Fibroblast of peridontal ligament (primary cell): Measurements from ENCODE around the gene ADAMTSL2.

ENCODE experiments used
- DNase-seq: peaks from one replicate; pipeline ENCODE4 v3.0.0-alpha.2; 2010; ENCODE audit errors: extremely low read depth

ADAMTSL2 gene

DNA sequence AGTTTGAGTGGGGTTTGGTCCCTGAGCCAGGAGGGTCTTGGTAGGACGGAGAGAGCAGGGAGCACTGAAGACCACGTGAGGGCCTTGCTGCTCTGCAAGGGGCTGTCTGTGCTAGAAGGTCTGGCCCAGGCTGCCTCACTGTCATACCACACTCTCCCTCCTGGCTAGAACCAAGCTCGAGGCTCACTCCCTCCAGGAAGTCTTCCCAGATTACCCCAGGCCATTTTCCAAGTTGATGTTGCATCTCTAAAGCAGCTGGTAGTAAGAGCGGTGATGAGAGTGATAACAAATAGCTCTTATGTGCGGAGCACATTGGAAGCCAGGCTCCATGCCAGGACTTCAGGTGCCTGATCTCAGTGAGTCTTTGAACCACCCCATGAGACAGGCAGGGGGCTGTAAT, 16.3 kb upstream of the ADAMTSL2 start:
- DNase-seq, result no peak

DNA sequence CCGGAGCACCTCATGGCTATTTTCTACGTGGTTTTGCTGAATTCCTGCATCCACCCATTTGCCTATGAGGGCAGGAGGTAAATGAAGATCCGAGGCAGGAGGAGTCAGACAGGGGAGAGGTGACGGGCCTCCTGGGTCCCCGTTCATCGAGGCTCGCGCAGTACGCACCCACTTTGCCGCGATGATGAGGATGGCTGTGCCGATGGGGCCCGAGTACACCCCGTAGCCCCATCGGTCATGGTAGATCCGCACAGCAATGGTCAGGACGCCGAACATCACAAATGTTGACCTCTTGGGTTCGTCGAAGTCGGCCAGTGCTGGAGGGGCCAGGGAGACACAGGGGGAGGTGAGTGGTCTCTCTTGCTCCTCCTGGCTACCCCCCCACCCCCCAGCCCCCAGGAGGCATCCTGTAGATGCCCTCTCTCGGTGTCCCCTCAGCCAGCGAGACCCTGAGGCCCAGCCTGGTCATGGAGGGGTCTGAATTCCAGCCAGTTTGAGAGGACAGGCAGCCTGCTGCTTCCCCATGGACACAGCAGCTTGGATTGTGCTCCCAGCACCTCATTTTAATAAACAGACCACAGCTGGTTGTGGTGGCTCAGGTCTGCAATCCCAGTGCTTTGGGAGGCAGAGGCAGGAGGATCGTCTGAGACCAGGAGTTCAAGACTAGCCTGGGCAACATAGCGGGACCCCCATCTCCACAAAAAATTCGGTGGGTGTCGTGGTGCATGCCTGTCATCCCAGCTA, 15.6 kb upstream of the ADAMTSL2 start:
- DNase-seq, result no peak

DNA sequence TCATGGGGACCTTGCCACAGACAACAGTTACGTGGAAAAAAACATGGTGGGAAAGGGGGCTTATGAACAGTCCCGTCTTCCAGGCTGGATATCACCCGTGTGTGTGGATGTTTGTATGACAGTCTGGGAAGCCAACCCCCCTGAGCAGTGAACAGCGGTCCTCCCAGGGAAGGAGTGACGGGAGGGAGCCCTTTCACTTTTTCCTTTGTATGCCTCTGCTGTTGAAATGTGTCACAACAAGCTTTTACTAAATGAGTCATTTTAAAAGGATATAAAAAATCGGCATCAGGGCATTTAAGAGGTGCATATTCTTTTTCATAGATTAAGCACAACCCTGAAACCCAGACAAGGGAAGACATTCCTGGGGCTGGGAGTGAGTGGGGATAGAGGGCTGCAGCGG, 14.8 kb upstream of the ADAMTSL2 start:
- DNase-seq, result no peak

DNA sequence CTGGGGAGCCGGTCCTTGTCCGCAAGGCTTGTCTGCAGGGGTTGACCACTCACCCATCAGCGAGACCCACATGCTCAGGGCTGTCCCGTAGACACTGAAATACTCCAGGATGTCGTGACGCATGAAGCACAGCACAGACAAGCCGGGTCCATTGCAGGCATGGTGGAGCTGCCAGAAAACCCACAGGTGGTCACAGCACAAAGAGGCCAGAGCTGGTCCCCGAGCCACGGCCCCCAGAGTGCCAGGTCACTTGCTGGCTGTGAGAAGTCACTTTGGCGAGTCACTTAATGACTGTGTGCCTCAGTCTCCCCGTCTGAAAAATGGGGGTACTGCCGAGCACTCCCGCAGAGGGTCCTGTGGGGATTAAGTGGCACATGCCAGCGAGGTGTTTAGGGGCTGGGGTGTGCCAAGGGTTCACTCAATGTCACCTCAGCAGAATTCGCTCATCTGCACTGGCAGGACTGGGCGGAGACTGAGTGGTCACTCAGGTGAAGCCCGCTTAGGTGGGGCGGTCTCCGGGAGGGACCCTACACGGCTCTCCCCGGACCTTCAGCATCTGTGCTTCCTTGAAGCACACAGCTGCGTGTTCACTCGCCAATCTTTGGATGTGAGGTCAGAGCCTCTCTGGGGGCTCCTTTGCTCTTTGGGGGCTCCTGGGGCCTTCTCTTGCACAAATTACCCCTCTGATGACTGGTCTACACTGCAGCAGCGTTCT, 14.2 kb upstream of the ADAMTSL2 start:
- no peak for DNase-seq

DNA sequence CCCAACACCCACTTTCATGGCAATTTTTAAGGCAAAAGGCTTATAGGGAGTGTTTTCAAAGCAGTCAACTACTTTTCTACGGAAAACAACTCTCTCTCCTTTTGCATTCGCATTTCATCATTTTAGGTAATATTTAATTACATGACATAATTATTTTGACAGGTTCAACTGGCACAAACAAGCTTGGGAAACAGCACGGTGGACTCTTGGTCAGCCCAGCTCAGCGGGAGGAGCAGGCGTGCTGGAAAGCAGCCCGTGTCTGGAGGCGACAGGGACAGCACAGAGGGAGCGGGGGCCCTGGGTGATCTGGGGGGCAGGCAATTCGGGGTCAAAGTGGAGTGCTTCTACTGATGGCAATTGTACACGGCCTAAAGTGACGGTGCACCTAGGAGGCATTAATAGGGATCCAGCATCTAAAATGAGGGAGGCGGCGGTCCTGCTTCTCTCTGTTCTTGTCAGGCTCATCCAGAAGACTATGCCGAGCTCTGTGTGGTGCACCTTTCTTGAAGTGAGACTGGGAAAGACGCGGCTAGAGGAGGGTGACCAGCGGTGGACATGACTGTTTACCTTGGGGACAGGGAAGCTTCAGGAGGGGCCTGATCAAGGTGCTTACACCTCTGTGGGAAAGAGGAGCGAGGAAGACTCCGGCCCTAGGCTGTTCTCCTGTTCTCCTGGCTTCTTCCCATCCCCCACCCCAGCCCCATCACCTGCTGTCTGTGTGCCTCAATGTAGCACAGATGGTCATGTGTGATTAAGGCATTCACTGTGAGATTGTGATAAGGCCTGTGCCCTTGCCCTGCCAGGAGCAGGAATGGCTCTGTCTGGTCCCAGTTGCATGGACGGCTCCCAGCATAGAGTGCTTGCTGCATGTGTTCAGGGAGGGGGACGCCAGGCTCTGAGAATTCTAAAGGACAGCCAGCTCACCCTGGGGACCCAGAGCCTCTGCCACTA, 13.1 kb upstream of the ADAMTSL2 start:
- no peak for DNase-seq

DNA sequence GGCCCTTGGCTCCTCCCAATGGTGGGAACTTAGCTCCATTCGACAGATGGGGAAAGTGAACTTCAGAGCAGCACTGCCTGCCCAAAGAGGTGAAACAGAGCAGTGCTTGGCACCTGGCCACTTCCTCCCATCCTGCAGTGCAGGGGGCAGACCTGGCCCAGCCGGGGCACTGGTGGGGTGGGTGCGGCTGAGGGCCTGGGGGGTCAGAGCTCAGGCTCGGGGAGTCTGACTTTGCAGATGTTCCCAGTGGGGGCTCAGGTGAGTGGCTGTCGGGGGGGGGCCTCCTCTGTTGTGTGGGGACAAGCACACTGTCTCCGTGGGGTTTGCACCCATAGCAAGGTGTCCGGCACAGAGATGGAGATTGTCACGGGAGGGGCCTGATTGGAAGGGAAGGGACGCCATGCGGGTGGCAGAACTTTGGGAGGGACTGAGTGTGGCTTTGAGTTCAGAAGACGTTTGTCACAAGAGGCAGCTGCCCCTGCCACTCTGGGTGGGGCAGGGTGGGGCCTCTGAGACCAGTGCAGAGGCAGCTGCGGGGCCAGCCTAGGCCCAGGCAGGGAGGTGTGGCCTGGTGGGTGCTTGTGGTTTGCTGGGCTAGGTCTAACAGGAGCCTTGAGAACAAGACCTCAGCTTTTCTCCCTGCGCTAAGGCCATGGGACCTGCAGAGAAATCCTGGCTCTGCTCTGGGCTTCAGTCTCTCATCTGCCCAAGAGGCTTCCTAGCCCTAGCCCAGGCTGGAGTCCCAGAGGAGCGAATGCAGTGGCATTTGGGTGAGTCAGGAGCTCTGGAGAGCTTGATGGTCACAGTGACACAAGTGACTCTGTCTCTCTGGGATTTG, 12.2 kb upstream of the ADAMTSL2 start:
- no peak for DNase-seq

DNA sequence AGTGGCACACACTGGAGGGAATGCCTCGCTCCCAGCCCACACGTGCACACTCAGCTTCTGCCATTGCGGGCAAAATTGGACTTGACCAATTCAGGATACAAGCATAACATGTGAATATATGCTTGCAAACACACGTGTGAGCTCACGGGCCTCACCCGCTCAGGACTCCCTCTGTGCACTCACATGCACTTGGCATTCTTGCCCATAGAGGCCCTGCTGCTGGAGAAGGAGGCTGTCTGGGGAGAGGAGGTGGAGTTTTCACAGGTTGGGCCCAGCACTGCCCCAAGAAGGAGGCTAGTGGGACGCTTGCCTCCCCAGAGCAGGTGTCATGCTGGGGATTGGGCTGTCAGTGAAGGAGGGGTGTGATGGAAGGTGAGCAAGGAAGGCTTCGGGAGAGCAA, 11.4 kb upstream of the ADAMTSL2 start:
- DNase-seq, result no peak

DNA sequence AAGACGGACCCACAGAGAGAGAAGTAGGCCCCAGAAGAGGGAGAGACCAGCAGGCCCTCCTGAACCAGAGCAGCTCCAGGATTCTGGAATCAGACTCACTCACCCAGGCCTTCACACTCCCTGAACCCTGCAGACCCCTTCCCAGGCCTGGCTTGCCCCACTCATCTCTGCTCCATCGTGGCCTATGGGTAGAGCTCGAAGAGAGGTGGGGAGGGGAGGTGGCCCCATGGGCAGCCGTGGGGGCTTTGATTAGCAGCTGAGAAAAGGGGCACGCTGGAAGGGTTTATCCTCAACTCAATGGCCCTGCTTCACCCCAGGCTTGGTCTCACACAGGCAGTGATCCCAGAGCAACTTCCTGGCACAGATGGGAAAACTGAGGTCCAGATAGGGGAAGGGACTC, 10.4 kb upstream of the ADAMTSL2 start:
- DNase-seq, result no peak

DNA sequence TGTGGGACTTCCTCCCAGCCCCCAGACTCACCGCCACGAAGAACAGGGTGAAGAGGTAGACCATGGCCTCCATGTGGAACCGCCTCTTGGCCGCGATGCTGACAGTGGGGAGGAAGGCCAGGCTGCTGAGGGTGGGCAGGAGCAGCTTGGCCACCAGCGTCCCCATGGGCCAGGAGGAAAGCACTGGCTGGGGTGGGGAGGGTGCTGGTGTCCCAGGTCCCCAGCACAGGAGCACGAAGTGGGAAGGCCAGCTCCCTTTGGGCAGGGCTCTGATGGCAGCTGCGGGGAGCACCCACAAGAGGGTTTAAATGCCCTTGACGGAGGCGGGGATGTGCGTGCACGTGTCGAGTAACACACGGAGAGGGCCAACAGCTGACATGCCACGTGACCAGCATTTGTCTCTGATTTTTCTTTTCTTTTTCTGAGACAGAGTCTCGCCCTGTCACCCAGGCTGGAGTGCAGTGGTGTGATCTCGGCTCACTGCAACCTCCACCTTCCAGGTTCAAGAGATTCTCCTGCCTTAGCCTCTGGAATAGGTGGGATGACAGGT, 9.8 kb upstream of the ADAMTSL2 start, which contains the start of gene MYMK:
TSS of gene MYMK (minus strand) at position 281 of the 550 bp plus-strand sequence. CDS start at position 166, 115 bp downstream.
- no peak for DNase-seq

DNA sequence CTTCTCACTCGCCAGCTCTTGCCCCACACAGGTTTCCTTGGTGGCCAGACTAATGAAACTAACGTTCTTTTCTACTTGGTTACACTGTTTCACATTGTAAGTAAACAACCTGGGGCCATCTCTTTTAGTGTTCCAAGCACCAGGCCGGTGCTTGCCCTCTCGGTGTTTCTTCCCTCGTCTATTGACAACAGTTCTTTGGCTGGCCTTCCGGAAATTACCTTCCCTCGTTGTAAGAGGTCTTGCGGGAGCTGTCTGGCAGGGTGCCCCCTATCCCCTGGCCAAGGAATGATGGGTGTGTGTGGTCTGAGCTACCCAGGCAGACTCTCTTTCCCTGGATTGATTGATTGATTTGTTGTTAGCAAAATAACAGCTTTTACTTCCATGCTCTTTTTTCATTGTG, 8.8 kb upstream of the ADAMTSL2 start:
- DNase-seq, result no peak

DNA sequence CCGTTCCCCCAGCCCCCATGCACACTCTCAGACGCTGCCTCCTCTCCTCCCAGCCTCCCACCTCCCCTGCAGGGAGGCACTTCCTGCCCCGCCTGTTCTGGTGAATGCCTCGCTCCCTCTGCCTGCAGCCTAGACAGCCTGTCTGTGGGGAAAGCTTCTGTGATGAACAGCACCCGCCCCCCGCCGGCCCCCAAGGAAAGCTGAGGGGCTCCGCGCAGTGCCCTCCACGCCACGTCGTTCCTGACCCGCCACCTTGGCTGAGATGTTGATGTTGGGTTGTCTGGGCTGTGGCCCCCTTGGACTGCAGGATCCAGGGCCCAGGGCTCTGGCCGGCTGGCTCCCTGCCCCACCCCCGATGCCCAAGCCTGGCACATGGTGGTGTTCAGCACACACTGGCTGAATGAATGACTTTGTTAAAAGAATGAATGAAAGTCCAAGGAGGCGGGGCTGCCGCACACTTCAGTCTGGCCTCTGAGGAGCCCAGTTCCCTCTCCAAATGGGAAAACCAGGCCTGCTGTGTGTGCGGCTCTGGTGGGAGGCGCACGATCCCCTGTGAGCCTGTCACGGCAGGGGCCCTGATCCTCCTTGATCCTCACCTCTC, 7.7 kb upstream of the ADAMTSL2 start:
- no peak for DNase-seq

DNA sequence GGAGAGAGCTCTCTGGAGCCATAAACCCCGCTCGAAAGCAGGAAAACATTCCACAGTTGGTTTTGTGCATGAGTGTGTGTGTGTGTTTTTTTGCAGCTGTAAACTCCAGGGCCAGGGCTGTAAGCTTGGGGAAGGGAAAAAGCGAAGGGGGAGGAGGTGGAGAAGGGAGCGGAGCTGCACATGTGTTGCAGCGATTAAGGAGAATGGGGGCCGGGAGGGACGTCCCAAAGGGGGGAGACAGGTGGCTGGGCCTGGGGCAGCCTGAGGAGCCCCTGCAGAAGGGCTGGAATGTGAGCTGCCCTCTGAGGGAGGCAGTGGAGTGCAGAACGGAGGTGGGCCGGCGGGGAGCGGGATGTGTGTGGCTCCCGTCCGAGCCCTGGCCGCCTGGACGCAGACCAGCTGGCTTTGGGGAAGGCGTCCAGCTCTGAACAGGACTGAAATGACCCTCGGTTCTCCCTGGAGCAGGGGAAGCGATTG, 7.0 kb upstream of the ADAMTSL2 start:
- no peak for DNase-seq

DNA sequence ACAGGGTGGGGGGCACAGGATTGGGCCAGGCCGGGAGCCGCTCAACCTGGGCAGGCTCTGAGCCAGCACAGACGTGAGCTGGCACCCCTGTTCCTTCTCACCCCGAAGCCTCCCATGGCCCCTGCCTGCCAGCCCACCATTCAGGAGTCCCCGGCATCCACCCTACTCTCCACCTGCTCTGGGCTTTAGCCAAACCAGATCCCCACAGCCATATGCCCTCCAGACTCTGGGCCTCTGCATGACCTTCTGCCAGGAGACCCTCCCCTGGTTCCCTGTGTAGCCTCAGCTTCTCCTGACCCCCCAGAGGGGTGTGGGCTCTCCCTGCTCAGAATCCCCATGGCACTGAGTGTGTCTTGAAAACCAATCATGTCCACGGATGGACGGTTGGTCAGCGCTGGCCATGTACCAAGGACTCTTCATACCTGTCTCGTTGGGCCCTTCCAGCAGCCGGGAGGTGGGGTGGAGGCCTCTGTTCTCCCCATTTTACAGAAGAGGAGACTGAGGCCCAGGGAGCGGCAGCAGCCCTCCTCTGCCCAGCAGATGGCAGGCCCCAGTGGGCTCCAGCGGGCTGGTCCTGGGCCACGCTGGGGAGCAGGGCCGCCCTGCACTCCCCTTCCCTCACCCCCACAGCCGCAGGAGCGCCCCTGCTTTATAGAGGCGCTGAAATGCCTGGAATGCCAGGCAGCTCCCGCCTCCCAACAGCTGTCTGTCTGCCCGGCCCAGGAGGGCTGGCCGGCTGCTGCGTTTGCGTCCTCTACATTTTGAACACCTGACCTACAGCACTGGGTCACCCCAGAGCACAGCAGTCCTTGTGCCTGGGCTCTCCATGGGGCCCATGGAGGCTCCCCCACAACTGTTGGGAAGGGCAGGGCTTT, 6.3 kb upstream of the ADAMTSL2 start:
- no peak for DNase-seq

DNA sequence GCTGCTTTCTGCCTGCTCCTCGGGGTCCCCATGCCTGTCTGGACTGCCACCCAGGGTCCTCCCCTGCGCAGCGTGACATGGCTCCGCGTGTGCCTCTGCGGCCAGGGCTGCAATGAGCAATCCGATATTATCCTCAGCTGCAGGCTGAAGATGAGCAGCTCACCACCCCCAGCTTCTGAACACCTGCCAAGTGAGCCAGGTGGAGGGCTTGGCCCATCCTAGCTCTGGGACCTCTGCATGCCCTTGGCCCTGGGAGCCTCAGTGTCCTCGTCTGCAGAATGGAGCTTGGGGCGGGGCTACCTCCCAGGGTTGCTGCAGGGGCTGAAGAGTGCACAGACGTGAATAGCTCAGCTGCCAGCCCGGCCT, 5.6 kb upstream of the ADAMTSL2 start:
- no peak for DNase-seq

DNA sequence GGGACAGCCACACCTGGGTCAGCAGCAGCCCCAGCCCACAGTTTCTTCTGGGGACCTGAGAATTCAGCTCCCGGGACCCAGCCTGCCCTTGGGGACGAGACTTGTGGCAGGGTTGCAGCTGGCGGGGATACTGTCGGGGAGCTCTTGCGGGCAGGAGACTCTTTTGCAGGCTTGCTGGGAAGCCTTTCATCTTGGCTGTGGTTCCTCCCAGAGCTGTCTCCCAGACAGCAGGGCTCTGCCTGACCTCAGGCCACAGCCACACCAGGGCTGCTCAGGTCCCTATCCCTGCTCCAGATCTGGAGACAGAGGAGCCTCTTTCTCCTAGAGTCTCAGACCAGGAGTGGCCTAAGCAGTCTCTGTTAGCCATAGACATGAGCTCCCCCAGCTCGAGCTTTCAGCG, 5.0 kb upstream of the ADAMTSL2 start:
- no peak for DNase-seq

DNA sequence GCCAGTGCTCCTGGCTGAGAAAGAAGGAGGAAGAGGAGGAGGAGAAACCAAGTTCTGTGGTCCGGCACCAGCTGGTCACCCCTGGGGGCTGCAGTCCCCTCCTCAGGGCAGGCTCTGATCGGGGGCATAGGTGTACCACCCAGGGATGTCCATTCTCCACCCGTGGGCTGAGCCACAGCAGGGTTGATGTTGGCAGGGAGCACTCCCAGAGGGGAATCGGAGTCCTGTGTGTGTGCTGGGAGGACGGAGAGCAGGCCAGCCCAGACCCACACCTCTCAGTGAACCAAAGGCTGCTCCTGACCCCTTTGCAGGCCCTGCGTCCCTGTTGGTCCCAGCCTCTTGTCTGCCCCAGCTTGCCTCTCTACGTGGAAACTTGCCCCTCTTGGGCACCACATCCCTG, 4.6 kb upstream of the ADAMTSL2 start:
- DNase-seq, result no peak

DNA sequence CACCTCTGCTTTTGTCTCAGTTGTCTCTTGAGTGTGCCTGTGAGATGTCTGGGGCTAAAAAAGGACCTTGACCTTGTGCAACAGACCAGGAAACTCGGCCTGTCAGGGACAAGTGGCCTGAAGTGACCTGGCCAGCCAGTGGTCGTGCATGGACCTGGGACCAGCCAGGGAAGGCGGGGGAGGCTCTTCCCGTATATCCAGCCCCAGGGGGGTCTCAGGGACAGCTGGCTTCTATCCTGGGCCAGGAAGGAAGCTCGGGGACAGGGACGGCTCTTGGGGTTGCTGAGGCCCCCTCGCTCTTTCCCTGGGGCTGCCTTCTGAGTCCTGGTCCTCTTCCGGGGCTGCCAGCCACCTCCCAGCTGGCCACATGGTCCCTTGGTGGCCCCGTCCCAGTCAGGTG, 3.2 kb upstream of the ADAMTSL2 start:
- DNase-seq, result no peak

DNA sequence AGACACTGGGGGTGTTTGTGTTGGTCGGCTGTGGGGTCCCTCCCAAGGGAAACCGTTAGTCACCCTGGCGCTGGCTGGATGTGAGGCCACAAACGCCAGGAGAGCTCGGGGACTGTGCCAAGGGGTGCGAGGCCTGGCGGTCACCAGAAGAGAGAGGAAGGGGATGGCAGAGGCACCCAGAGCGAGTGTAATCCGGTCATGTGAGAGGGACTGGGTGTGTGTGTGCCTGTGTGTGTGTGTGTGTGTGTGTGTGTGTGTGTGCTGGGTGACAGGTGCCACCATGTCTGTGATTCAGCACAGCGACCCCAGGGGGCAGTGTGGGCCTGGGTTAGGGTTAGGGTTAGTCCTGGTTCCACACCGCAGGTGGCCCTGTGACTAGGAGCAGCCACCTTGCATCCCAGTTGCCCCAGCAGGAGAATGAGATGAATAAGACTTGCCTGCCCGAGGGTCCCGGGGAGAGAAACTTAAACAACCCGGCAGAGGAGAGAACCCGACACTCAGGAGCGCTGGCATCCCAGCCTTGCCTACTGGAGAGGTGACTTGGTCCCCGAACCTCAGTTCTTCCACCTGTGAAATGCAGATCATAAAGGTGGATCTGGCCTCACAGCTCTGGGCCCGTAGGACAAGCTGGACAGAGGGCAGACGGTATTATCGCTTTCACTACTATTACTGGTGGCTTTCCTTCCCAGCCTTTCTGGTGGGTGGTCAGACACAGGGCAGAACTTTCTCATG, 1.4 kb upstream of the ADAMTSL2 start:
- DNase-seq, result peak; percentile 17

DNA sequence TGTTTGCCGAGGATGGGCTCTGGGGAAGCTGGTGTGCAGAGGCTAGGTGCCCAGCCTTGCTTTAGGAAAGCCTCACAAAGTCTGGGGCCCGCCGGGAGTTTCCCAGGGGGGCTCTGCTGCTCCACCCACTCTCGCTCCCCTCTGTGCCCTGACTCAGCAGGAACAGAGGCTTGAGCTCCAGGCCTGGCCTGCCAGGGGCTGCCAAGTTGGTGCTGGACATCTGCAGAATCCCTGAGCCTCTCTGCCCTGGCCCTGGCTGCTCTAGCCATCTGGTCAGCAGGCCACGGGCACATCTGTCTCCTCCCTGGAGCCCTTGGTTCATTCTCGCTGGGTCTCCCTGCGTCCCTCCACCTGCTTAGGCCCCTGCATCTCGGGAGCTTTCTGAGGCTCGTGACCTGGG, 647 bp upstream of the ADAMTSL2 start:
- DNase-seq, result peak; percentile 8
